Hepatocyte (in vitro differentiated cells): ENCODE measurements around the gene SRRM3. TPM values are rescaled to one million over a fixed set of nuclear protein-coding genes. Genes with fewer than 3 reads are reported as not detected.

Experiments
- DNase-seq: peaks from one replicate; pipeline ENCODE4 v3.0.0-alpha.2; 2016; ENCODE audit warnings: low spot score
- H2AFZ ChIP-seq: fragments of 200-600 bp; sonication (generic); 2 replicates; pipeline ENCODE4 v1.6.0; 2016; ENCODE audit warnings: antibody characterized with exemption, mild to moderate bottlenecking
- H3K27ac ChIP-seq: fragments of 200-600 bp; sonication (generic); 2 replicates; pipeline ENCODE4 v1.5.1; 2016; ENCODE audit warnings: mild to moderate bottlenecking
- H3K27me3 ChIP-seq: fragments of 200-600 bp; sonication (generic); 2 replicates; pipeline ENCODE4 v1.6.1; 2016
- H3K36me3 ChIP-seq: fragments of 200-600 bp; sonication (generic); replicated peaks from 2 replicates; pipeline ENCODE4 v1.5.1; 2016; ENCODE audit warnings: low read depth; ENCODE audit not compliant: insufficient read depth
- H3K4me1 ChIP-seq: fragments of 200-600 bp; sonication (generic); 2 replicates; pipeline ENCODE4 v1.5.1; 2016; ENCODE audit warnings: mild to moderate bottlenecking, moderate library complexity; ENCODE audit not compliant: insufficient read depth
- H3K4me2 ChIP-seq: fragments of 200-600 bp; sonication (generic); 2 replicates; pipeline ENCODE4 v1.6.0; 2016
- H3K4me3 ChIP-seq: fragments of 200-600 bp; sonication (generic); 2 replicates; pipeline ENCODE4 v1.5.1; 2016; ENCODE audit warnings: mild to moderate bottlenecking
- H3K79me2 ChIP-seq: fragments of 200-600 bp; sonication (generic); 2 replicates; pipeline ENCODE4 v1.6.0; 2017; ENCODE audit warnings: mild to moderate bottlenecking
- H3K9me2 ChIP-seq: fragments of 200-600 bp; sonication (generic); replicated peaks from 2 replicates; pipeline ENCODE4 v1.6.0; 2017; ENCODE audit warnings: mild to moderate bottlenecking; ENCODE audit not compliant: insufficient read depth
- H3K9me3 ChIP-seq: fragments of 200-600 bp; sonication (generic); 2 replicates; pipeline ENCODE4 v1.5.1; 2016; ENCODE audit warnings: low read depth, mild to moderate bottlenecking
- H4K20me1 ChIP-seq: fragments of 200-600 bp; sonication (generic); 2 replicates; pipeline ENCODE4 v1.6.0; 2016; ENCODE audit warnings: mild to moderate bottlenecking; ENCODE audit not compliant: insufficient read depth, poor library complexity, severe bottlenecking
- CTCF ChIP-seq: fragments of 200-600 bp; sonication (generic); IDR thresholded peaks from 2 replicates; pipeline ENCODE4 v1.5.1; 2016; ENCODE audit warnings: antibody characterized with exemption, mild to moderate bottlenecking; ENCODE audit not compliant: poor library complexity
- EZH2 ChIP-seq: fragments of 200-600 bp; sonication (generic); IDR thresholded peaks from 2 replicates; pipeline ENCODE4 v1.6.1; 2016; ENCODE audit warnings: antibody characterized with exemption, mild to moderate bottlenecking, borderline replicate concordance
- EZH2phosphoT487 ChIP-seq: fragments of 200-600 bp; sonication (generic); IDR thresholded peaks from one replicate; pipeline ENCODE4 v1.6.1; 2018; ENCODE audit warnings: antibody characterized with exemption, mild to moderate bottlenecking, low read depth, moderate library complexity; ENCODE audit not compliant: unreplicated experiment, severe bottlenecking
- WGBS: methylation state at CpG from one replicate; pipeline ENCODE4 v1.1.6; 2016; ENCODE audit warnings: low lambda C conversion rate; ENCODE audit errors: missing lambda C conversion rate; 5-methylcytosine and 5-hydroxymethylcytosine counted together
- polyA plus RNA-seq: library from polyadenylated mRNA; unstranded; fragments of >200 nt; fragmentation: Nextera tagmentation; extraction: Ambion mirVana; gene quantifications from 2 replicates; pipeline ENCODE4 v1.2.1, GENCODE V29; 2016
- total RNA-seq: library from RNA; depleted of rRNA; stranded (reverse); fragments of >200 nt; gene quantifications from 2 replicates; pipeline ENCODE4 v1.2.3, GENCODE V29; 2014

The SRRM3 gene
- total and polyA plus RNA-seq, 2 experiments from 2014 or later = 1.5 to 2.3 TPM

GRCh38 chr7:76216381-76217082 lies 14.8 kb downstream of the SRRM3 start:
- H3K27me3 ChIP-seq = peaks cover 14% of the 10 kb centered on the region
- H3K4me1 ChIP-seq = no peaks in the 10 kb centered on the region
- H3K79me2 ChIP-seq = no peaks in the 10 kb centered on the region
- no peaks in the 10 kb centered on the region for H4K20me1 ChIP-seq
- no peak overlapping the region for H3K4me2 ChIP-seq
- WGBS = 52% methylated on average over 8 of the region's 9 CpGs
- TF ChIP-seq EZH2 (no peak), CTCF (no peak), EZH2phosphoT487 (no peak)
- H3K9me3 ChIP-seq = no peaks in the 10 kb centered on the region
- H3K4me3 ChIP-seq = no peak overlapping the region
- no peaks in the 10 kb centered on the region for H3K9me2 ChIP-seq
- no peaks in the 10 kb centered on the region for H3K36me3 ChIP-seq
- no peak overlapping the region for H2AFZ ChIP-seq
- H3K27ac ChIP-seq = no peak overlapping the region
- no peak for DNase-seq

- no peak for TF ChIP-seq CTCF
- no peak for TF ChIP-seq EZH2
- no peak for TF ChIP-seq EZH2phosphoT487
- H3K27ac ChIP-seq = no peak overlapping the region
- H4K20me1 ChIP-seq = no peaks in the 10 kb centered on the region
- H3K4me1 ChIP-seq = no peaks in the 10 kb centered on the region
- H3K27me3 ChIP-seq = peaks cover 16% of the 10 kb centered on the region
- no peak for DNase-seq
- no peaks in the 10 kb centered on the region for H3K9me3 ChIP-seq
- no peak overlapping the region for H2AFZ ChIP-seq
- H3K4me3 ChIP-seq = no peak overlapping the region
- WGBS = 46% methylated on average over 6 of the region's 6 CpGs
- H3K36me3 ChIP-seq = no peaks in the 10 kb centered on the region
- no peaks in the 10 kb centered on the region for H3K79me2 ChIP-seq
- H3K4me2 ChIP-seq = no peak overlapping the region
- no peaks in the 10 kb centered on the region for H3K9me2 ChIP-seq
Measured at GRCh38 chr7:76217942-76218566, 16.4 kb downstream of the SRRM3 start.

GRCh38 chr7:76220185-76221057 lies 18.7 kb downstream of the SRRM3 start:
- Histone ChIP-seq H3K27ac (no peak overlapping the region), H3K9me2 (no peaks in the 10 kb centered on the region), H3K79me2 (no peaks in the 10 kb centered on the region), H3K4me1 (no peaks in the 10 kb centered on the region), H4K20me1 (no peaks in the 10 kb centered on the region), H3K9me3 (no peaks in the 10 kb centered on the region), H3K36me3 (no peaks in the 10 kb centered on the region), H2AFZ (no peak overlapping the region), H3K27me3 (peaks cover 28% of the 10 kb centered on the region), H3K4me3 (no peak overlapping the region), H3K4me2 (no peak overlapping the region)
- 52% methylated on average over 16 of the region's 16 CpGs for WGBS
- TF ChIP-seq CTCF (no peak), EZH2 (no peak), EZH2phosphoT487 (no peak)
- peak; percentile 71 for DNase-seq
